Activated CD8-positive, alpha-beta memory T cell treated with anti-CD3 and anti-CD28 coated beads, Interleukin-2, amount 50 U/mL, for 24 hours (primary cell): ENCODE results near the gene GGCX.

ENCODE experiments used
- DNase-seq: peaks from one replicate; pipeline ENCODE4 v3.0.0-alpha.2; 2020; ENCODE audit errors: extremely low read depth

GGCX gene

DNA sequence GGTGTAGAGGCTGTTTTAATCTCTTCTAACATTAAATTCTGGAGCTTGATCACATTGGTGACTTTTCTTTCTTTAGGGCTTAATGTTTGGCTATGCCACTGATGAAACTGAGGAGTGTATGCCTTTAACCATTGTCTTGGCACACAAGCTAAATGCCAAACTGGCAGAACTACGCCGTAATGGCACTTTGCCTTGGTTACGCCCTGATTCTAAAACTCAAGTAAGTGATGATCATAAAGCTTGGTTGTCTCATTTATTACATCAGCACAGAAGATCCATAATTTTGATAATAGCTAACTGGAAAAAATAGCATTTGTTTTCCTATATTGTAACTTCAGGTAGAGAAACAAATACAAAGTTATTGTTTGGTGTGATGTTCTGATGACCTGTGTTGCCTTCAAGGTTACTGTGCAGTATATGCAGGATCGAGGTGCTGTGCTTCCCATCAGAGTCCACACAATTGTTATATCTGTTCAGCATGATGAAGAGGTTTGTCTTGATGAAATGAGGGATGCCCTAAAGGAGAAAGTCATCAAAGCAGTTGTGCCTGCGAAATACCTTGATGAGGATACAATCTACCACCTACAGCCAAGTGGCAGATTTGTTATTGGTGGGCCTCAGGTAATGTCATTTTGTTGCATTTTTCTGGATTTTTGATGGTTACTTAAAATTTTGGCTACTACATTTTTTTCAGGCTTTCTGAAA is 19.4 kb downstream of the GGCX start:
- no peak for DNase-seq

DNA sequence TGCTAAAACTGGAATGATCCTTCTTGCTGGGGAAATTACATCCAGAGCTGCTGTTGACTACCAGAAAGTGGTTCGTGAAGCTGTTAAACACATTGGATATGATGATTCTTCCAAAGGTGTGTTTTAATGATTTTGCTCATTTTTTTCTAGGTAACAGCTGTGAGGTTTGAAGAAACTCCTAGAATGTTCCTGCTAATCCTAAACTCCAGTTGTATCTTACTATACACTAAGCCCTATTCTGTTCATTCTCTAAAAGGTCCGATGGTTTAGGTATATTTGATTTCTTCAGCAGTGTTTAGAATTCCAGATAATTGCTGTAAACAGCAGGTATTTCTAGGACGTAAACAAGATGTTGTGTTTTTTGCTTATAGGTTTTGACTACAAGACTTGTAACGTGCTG is 20.0 kb downstream of the GGCX start:
- no peak for DNase-seq

DNA sequence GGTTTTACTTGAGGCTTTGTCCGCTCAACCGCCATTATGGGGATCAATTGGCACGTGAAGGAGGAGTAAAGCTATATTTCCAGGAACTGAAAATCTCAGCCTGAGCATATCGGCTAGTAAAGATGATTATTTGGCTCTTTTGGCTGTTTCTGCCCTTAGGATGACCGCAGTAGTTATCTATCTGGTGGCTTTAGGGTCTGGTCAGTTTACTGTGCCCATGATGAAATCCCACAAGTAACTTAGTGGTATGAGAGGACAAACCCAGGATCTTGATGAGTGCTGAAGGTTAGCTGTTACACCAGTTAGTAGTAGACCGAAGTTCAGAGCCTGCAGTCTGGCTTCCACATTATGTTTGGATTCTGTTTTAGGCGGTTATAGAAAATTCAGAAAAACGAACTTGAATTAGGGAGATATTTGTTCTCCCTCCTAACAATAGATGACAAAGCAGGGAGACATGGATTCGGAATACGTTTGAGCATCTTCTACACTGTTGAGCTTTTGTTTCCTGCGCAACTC is 21.1 kb downstream of the GGCX start:
- DNase-seq: no peak

DNA sequence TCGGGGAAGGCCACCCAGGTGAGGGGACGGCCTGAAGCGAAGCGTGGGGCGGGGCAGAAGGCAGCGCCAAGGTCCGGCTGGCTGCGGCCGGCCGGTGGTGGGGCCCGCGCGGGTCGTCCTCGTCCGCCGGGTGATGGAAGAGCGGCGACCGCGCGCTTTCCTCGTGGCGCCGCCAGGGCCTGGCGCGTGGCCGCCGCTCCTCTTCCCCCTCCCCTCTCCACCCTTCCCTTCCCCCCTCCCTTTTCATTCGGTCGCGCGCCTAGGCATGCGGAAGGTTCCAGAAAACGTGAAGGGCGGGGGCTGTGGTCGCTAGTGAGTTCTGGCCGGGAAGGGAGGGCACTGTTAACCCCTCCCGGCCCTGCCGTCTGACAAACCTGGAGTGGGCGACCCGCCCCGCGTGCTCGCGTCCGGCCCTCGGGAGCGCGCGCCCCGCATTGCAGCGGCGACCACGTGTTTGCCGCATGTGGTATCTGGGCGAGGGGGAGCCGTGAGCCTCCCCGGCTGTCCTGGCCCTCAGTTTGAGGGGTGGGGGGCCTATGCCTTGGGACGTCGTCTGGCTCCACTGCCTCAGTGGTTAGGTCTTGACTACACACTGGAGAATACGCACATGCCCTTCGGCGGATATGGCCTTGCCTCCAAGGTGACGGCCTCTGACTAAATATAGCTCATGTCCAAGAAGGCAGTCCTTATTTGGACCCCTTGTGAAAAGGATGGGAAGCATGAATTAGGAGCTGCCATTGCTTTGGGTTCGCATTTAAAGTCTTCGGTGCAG is 21.7 kb downstream of the GGCX start:
- DNase-seq: peak; percentile 43

DNA sequence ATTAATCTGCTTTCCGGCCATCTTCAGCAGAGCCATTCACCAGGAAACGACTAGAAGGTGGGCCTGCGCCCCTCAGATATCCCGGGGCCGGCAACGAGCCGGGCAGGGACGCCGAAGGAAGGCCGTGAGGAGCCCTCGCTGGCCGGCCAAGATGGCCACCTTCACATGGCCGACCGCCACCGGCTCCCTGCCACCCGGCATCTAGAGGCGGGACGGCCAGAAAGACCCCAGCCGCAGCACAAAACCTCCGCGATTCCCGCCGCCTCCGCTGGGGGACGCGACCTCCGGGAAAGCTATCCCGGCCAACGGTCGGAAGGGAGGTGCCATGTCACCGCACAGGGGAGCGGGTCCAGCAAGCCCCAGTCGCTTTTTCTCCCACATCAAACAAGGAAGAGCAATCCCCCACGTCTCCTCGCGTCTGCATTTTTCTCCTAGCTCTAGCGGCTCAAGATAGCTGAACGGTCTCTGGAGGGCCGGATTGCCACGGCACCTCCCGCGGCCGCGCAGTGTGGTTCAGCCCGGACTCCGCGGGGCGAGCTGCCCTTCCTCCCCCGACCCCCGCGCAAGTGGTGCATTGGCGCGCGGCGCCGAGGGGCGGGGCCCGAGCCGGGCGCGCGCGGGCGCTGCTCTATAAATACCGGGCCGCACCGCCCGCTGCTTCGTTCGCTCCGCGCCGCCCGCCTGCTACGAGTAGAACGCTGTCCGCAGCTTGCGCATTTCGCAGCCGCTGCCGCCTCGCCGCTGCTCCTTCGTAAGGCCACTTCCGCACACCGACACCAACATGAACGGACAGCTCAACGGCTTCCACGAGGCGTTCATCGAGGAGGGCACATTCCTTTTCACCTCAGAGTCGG is 22.6 kb downstream of the GGCX start, which contains the start of gene MAT2A:
Gene MAT2A (plus strand): TSS at position 662 of the 854 bp plus-strand sequence. CDS start 120 bp downstream, at position 782.
- DNase-seq: peak; percentile 79

DNA sequence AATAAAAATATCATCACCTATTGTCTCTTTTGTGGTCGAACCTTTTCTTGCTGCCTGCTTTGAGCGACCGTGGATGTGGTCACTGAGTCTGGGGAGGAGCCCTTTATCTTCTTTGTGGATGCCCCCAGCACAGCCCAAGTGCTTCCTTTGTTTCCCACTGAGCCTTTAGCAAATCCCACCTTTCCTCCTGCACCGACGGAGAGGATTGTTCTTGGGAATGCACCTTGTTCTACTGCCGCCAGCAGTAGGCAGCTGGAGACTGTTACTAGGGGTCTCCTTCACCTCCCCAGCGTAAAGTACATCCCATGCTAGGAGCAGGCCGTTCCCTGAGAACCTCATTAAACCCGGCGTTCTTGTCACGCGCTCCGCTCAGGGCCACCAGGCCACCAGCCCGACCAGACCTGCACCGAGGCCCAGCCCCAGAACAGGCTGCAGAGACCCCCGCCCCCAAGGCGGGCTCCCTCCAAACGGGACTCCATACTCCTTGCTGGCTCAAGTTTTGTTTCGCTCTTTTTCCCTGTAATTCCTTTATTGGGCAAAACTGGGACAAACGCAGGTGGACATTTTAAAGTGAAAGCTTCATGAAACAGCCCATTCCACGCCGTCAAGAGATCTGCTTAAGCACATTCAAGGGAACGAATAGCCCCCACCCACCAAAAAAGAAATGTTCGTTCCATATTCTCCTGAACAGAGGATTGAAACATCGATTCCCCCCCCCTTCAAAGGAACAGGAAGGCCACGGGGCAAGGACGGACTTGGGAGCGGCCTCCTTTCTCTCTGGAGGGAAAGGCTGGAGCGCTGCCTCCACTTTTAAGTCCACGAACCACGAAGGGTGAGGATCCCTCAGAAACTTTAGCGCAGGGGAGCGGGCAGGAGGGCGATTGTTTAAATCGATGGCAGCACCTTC is 23.4 kb downstream of the GGCX start:
- no peak for DNase-seq

DNA sequence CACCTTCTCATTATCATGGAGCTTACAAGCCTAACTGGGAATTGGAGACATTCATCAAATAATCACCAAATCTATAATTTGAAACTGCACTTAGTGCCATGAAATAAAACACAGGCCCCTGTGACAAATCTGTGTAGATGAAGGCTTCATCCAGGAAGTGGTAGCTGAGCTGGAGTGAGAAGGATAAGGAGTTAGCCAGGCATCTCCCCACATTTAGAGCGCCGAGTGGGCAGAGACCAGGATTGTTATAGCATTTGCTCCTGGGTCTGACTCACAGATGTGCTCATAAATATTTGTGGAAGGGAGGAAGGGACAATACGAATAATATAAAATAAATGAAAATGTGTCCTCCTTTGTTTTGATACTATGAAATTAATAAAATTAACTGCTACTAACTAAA is 24.8 kb downstream of the GGCX start:
- DNase-seq: no peak

DNA sequence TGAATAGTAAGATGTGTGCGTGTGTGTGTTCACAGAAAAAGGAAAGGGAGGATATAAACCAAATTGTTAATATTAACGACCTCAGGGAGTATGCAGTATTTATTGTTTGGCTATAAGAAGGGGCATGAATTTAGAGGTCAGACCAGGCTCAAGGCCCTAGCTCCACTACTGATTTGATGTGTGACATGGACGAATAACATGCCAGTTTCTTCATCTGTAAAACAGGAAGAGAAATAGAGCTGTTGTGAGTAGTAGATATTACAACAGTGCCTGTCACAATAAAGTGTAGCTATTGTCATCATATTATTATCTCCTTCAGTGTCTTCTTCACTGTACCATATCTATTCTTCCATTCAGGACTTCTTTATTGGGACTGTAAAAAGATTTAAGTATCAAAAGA is 26.4 kb downstream of the GGCX start:
- DNase-seq: no peak

DNA sequence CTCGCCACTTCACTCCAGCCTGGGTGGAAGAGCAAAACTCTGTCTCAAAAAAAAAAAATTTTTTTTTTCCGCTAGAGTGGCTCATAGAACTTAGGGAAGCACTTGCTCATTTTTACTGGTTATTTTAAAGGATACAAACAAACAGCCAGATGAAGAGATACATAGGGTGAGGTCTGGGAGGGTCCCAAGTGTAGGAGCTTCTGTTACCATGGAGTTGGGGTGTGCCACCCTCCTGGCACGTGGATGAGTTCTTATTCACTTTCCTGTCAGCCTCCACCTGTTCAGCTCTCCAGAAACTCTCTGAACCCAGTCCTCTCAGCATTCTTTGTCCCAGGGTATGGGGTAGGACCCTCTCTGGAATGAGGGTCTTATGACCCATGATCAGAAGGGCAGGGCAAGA is 27.2 kb downstream of the GGCX start:
- no peak for DNase-seq

DNA sequence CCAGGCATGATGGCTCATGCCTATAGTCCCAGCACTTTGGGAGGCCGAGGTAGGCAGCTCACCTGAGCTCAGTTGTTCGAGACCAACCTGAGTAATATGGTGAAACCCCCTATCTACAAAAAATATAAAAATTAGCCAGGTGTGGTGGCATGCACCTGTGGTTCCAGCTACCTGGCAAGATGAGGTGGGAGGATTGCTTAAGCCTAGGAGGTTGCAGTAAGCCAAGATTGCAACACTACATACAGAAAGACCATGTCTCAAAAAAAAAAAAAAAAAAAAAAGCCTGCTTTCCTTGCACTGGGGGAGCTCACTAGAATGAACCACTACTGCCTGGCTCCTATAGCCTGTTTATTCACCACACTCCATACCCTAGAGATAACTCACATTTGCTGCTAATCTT is 29.7 kb downstream of the GGCX start:
- no peak for DNase-seq

DNA sequence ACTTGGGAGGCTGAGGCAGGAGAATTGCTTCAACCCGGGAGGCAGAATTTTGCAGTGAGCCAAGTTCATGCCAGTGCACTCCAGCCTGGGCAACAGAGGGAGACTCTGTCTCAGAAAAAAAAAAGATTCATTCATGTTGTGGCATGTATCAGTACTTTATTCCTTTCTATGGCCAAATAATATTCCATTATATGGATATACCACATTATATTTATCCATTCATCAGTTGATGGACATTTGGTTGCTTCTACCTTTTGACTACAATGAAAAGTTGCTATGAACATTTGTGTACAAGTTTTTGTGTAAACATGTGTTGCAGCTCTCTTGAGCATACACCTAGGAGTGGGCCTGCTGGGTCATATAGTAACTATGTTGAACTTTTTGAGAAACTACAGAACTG is 31.5 kb downstream of the GGCX start:
- no peak for DNase-seq

DNA sequence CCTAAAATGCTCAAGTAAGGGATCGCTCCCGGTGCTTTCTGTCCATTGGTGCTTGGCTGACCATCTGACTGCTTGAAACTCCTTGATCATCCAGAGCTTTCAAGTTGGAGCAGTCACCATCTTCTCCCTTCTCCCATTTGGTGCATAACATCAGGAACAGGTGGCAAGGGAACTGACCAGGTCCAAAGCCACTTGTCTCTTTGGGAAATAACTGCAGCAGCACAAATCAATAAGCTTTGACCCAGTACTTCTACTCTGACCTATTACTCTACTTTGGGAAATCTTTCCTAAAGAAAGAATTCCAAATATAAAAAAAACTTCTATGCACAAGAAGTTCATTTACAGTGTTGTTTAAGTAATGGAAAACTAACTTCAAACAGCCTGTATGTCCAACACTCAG is 32.9 kb downstream of the GGCX start:
- no peak for DNase-seq

DNA sequence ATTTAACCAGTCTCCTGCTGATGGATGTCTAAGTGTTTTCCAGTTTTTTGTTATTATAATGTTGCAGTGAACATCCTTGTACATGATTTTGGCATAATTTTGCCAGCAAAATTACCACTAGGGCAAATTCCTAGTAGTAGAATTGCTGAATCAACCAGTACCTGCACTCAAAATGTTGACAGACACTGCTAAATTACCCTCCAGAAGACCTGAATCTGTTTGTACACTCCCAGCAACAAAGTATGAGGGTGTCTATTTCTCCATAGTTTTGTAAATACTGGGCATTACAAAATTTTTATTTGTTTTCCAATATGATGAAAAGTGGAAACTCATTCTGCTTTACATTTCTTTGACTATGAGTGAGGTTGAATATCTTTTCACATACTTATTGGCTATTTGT is 33.5 kb downstream of the GGCX start:
- DNase-seq: no peak

DNA sequence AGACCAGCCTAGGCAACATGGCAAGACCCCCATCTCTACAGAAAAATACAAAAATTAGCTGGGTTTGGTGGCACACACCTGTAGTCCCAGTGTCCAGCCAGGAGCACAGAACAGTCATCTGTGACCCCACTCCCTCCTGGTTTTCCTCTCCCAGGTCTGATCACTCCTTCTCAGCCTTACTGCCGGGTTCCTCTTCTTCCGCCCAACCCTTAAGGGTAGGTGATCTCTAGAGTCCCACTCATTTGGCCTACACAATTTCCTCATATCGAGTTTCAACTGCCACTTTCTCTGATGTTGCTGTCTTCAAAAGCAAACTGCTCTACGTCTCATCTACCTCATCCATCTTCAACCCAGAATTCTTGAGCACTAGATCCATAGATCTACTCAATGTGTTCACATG is 35.7 kb downstream of the GGCX start:
- no peak for DNase-seq

DNA sequence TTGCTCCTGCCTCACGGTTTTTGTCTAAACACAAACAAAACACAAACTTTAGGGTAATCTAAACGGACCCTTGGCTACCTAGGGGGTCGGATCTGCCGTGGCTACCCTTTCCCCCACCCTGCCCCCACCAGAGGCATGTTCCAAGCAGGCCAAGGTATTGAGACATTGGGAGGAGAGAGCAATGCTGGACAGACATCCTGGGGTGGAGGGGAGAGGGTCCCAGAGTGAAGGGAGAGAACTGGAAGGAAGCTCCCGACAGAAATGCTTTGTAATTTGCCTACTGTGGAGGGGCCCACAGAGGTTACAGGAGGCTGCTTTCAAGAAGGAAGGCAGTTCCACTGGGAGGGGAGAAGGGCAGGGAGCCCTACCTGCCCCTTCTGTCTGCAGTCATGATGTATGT is 36.3 kb downstream of the GGCX start:
- no peak for DNase-seq

DNA sequence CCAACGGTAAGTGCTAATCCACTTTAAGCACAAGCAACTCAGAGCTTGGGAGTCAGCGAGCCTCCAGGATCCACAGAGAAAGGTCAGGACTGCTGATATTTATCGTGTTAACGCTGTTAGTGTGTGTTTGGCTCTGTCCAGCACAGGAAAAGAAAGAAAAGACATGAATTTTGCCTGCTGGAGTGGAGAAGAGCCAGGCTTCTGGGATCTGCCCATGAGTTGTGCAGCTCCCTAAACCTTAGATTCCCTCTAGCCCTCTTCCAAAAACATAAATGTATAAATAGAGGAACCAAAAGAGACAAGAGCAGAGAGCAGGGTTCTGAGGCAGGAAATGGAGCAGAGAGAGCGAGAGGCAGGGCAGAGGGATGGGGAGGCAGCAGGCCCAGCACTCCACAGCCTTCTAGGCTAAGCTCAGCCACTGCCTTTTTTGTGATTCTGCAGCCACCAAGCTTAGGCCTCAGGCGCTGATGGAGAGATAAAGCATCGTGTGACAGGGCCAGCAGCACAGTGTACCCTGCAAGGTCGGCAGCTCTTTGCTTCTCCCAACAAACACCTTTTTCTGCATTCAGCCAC is 36.9 kb downstream of the GGCX start:
- DNase-seq: no peak

DNA sequence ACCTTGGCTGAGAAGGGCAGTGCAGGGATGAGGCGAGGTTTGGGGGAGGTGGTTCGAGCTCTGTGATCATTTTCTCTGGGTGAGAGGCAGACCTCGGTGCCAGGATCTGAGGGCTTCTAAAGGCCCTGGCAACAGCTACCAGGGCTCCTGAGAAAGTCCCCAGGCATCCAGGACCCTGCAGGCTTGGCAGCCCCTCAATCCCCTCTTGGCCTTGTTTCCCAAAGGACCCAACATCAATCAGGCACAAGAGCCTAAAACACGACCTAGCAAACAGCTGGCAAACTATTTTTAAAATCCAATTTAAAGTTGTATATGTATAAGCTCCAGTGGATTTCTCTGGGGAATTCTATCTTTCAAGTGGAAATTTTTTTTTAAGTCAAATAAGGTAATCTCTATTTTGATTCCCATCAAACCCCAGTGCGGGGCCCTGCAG is 37.4 kb downstream of the GGCX start:
- no peak for DNase-seq

DNA sequence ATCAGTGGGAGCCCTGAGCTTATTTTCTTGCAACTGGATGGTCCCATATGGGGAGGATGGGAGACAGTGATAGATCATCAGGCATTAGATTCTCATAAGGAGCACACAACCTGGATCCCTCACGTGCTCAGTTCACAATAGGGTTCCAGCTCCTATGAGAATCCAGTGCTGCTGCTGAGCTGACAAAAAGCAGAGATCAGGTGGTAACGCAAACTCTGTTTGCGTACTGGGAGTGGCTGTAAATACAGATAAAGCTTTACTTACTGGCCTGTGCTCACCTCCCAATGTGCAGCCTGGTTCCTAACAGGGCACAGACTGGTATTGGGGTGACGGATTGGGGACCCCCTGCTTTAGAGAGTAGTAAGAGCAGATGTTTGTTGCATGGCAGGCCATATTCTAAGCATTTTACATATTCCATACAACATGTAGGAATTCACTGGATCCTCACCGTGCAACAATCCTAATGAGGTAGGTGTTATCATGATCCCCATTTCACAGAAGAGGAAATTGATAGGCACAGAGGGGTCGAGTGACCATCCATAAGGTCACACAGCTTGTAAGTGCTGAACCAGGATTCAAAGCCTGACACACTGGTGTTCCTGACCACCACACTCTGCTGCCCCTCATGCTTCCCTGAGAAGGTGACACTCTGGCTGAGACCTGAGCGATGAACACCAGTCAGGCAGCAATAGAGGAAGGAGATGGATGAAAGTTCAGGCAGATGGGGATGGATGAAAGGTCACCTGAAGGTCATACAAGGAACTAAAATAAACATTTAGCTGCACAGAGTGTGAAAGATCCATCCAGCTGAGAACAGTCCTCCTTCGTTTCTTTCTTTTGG is 38.0 kb downstream of the GGCX start:
- DNase-seq: no peak

DNA sequence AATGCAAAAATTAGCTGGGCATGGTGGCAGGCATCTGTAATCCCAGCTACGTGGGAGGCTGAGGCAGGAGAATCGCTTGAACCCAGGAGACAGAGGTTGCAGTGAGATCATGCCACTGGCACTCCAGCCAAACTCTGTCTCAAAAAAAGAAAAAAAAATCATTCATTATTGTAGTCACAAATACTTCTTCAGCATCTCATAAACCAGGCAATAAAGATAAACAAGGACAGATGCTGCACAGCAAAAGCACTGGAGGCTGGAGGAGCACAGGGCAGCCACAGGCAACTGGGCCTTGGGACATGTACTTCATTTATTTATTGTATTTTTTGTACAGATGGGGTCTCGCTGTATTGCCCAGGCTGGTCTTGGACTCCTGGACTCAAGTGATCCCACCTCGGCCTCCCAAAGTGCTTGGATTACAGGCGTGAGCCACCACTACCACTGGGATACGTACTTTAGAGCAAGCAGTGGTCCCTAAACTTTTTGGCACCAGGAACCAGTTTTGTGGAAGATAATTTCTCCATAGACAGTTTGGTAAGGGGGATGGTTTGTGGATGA is 39.1 kb downstream of the GGCX start:
- DNase-seq: no peak
